ENCODE results near the gene CAMTA1. TPM values are rescaled to one million over a fixed set of nuclear protein-coding genes. Genes with fewer than 3 reads are reported as not detected.

Gene CAMTA1
- total and polyA plus RNA-seq, 4 donors, result 18.0 to 93.5 (median 35.8) TPM

DNA sequence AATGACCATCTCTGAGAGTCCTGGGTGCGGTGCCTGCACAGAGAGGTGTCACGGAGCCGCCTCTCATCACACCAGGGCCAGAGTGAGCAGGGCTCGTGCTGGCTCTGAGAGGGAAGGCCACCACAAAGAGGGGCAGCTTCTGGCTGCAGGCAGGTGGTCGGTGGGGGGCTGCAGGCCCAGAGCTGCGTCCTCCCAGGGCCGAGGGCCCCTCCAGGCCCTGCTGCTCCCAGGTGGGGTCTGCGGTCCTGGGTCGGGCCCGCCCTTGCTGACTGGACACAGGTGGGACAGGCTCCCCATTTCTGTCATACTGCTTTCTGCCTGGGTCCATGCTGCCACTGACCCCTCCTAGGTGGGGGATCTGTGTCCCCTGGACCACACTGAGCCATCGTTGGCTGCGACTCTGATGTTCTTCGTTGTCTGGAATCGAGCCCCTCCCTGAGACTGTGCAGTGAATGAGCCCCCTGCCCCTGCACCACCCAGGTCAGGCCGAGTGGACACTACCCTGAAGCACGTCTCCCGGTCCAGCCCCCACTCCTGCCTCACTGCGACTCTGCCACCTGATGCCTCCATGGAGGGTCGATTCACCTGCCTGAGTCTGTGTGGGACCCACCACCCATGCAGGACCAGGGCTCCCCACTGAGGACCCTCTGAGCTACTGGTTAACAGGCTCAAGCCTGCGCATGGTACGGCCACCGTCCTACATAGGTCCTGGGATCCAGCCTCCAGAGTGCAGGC lies 653.8 kb downstream of the CAMTA1 start:
- Histone ChIP-seq H3K9me3 (ENCODE audit: control insufficient read depth in 4 of 4, low read length in 3 of 4) (peaks cover 0 to 3% (median 1%) of the 10 kb centered on the region in 4 donors), H3K4me3 (ENCODE audit: low read depth in 1 of 3, low read length in 3 of 3) (no peak overlapping the region), H3K27me3 (ENCODE audit: control insufficient read depth in 4 of 4, insufficient read depth in 4 of 4, low read length in 3 of 4) (no peaks in the 10 kb centered on the region), H3K36me3 (ENCODE audit: control insufficient read depth in 4 of 4, insufficient read depth in 3 of 4, low read depth in 1 of 4, low read length in 3 of 4) (no peaks in the 10 kb centered on the region), H3K27ac (ENCODE audit: low read depth in 1 of 2, low read length in 2 of 2) (no peak overlapping the region), H3K9ac (ENCODE audit: low read depth in 1 of 2, low read length in 2 of 2) (no peak overlapping the region), H3K4me1 (ENCODE audit: control insufficient read depth in 4 of 4, insufficient read depth in 4 of 4, low read length in 3 of 4) (no peaks in the 10 kb centered on the region)
- no peak for DNase-seq (ENCODE audit: low spot score)
- WGBS, result 92% methylated on average over 22 of the region's 22 CpGs
- TF ChIP-seq FOXA1 (IDR thresholded peaks at IDR 0.05), result no peak

GRCh38 chr1:7440154-7440553 lies 654.9 kb downstream of the CAMTA1 start:
- Histone ChIP-seq H3K4me3 (ENCODE audit: low read depth in 1 of 3, low read length in 3 of 3) (no peak overlapping the region), H3K27ac (ENCODE audit: low read depth in 1 of 2, low read length in 2 of 2) (no peak overlapping the region), H3K36me3 (ENCODE audit: control insufficient read depth in 4 of 4, insufficient read depth in 3 of 4, low read depth in 1 of 4, low read length in 3 of 4) (no peaks in the 10 kb centered on the region), H3K9me3 (ENCODE audit: control insufficient read depth in 4 of 4, low read length in 3 of 4) (no peaks in the 10 kb centered on the region), H3K4me1 (ENCODE audit: control insufficient read depth in 4 of 4, insufficient read depth in 4 of 4, low read length in 3 of 4) (no peaks in the 10 kb centered on the region), H3K27me3 (ENCODE audit: control insufficient read depth in 4 of 4, insufficient read depth in 4 of 4, low read length in 3 of 4) (no peaks in the 10 kb centered on the region), H3K9ac (ENCODE audit: low read depth in 1 of 2, low read length in 2 of 2) (no peak overlapping the region)
- no peak for TF ChIP-seq YY1 (IDR thresholded peaks at IDR 0.05)
- TF ChIP-seq TAF1 (conservative IDR thresholded peaks at IDR 0.05), result no peak
- no peak for TF ChIP-seq NR2F2 (IDR thresholded peaks at IDR 0.05)
- no peak for TF ChIP-seq GABPA (IDR thresholded peaks at IDR 0.05 in 1 of 2, conservative IDR thresholded peaks at IDR 0.05 in 1 of 2)
- no peak for TF ChIP-seq HNF4G (IDR thresholded peaks at IDR 0.05)
- TF ChIP-seq FOXA2 (IDR thresholded peaks at IDR 0.05), result no peak
- TF ChIP-seq CTCF (IDR thresholded peaks at IDR 0.05; ENCODE audit: low read depth, low read length, missing input control), result no peak
- no peak for TF ChIP-seq HNF4A (conservative IDR thresholded peaks at IDR 0.05)
- TF ChIP-seq, protein P1, sequence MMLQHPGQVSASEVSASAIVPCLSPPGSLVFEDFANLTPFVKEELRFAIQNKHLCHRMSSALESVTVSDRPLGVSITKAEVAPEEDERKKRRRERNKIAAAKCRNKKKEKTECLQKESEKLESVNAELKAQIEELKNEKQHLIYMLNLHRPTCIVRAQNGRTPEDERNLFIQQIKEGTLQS (IDR thresholded peaks at IDR 0.05), result no peak
- TF ChIP-seq, protein P2, sequence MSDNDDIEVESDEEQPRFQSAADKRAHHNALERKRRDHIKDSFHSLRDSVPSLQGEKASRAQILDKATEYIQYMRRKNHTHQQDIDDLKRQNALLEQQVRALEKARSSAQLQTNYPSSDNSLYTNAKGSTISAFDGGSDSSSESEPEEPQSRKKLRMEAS (IDR thresholded peaks at IDR 0.05), result no peak
- TF ChIP-seq SP1 (IDR thresholded peaks at IDR 0.05), result no peak
- no peak for TF ChIP-seq RXRA (IDR thresholded peaks at IDR 0.05)
- no peak for TF ChIP-seq RAD21 (IDR thresholded peaks at IDR 0.05)
- TF ChIP-seq ZBTB33 (IDR thresholded peaks at IDR 0.05), result no peak
- no peak for DNase-seq (ENCODE audit: low spot score)
- 88% methylated on average over 13 of the region's 13 CpGs for WGBS

Data from liver (tissue), 9 donors.